ENCODE measurements around the gene SSBP4. TPM values are rescaled to one million over a fixed set of nuclear protein-coding genes. Genes with fewer than 3 reads are reported as not detected.
A peak's percentile ranks its signal among the peaks of the same experiment; 100 is the strongest.

SSBP4 gene
- total and polyA plus RNA-seq, 2 experiments from 2014 or later: 46.9 to 169 TPM

- H4K20me1 ChIP-seq (ENCODE audit: insufficient read depth): 0 out of 2 replicates have a peak, but pooled peaks cover 6% of the 10 kb centered on the region
- no peak overlapping the region for H3K4me2 ChIP-seq (ENCODE audit: unreplicated experiment)
- peaks cover 7% of the 10 kb centered on the region; the same call in 1 of the 2 replicates for H3F3A ChIP-seq (ENCODE audit: insufficient read depth)
- H2AFZ ChIP-seq: no peak overlapping the region
- no peak overlapping the region for H3K4me3 ChIP-seq
- 68 to 69% methylated on average over 27 to 28 of the region's 28 CpGs for WGBS, 2 experiments (ENCODE audit: low coverage in 1 of 2, low lambda C conversion rate in 2 of 2, missing lambda C conversion rate in 2 of 2)
- no peaks in the 10 kb centered on the region for H3K9me2 ChIP-seq (ENCODE audit: insufficient read depth)
- no peak overlapping the region for H3K27ac ChIP-seq
- DNase-seq: peak; percentile 76
- H3K79me2 ChIP-seq (ENCODE audit: insufficient read depth): peaks cover 91% of the 10 kb centered on the region
- in situ Hi-C loops (cut with MboI): loop anchor here (25.0 kb wide), 2 partner anchors 118 to 368 kb away; partner anchors contain the start of genes REX1BD and UPF1
- TF ChIP-seq EZH2phosphoT487 (IDR thresholded peaks at IDR 0.05; ENCODE audit: insufficient read depth, low read depth) (no peak), EZH2 (IDR thresholded peaks at IDR 0.05; ENCODE audit: insufficient read depth, poor library complexity, severe bottlenecking) (no peak)
- no peaks in the 10 kb centered on the region for H3K36me3 ChIP-seq (ENCODE audit: low read depth)
- H3K9ac ChIP-seq: no peak overlapping the region
- H3K27me3 ChIP-seq (replicated peaks; ENCODE audit: insufficient read depth): no peaks in the 10 kb centered on the region
- peaks cover 14% of the 10 kb centered on the region for H3K4me1 ChIP-seq (ENCODE audit: insufficient read depth)
- H3K9me3 ChIP-seq (ENCODE audit: low read depth): no peaks in the 10 kb centered on the region
Measured at GRCh38 chr19:18469069-18469846, 50.1 kb downstream of the SSBP4 start.

GRCh38 chr19:18470787-18471186 is 51.6 kb downstream of the SSBP4 start:
- Histone ChIP-seq H3F3A (ENCODE audit: insufficient read depth) (peaks cover 5% of the 10 kb centered on the region; the same call in 1 of the 2 replicates), H3K9ac (no peak overlapping the region), H2AFZ (no peak overlapping the region), H3K36me3 (ENCODE audit: low read depth) (no peaks in the 10 kb centered on the region), H3K27me3 (replicated peaks; ENCODE audit: insufficient read depth) (no peaks in the 10 kb centered on the region), H3K9me3 (ENCODE audit: low read depth) (no peaks in the 10 kb centered on the region), H3K4me2 (ENCODE audit: unreplicated experiment) (no peak overlapping the region), H3K4me1 (ENCODE audit: insufficient read depth) (peaks cover 3% of the 10 kb centered on the region; the same call in 1 of the 2 replicates), H3K27ac (no peak overlapping the region), H3K9me2 (ENCODE audit: insufficient read depth) (no peaks in the 10 kb centered on the region), H4K20me1 (ENCODE audit: insufficient read depth) (no peaks in the 10 kb centered on the region), H3K4me3 (no peak overlapping the region), H3K79me2 (ENCODE audit: insufficient read depth) (peaks cover 98% of the 10 kb centered on the region)
- 64 to 84% methylated on average over 2 of the region's 2 CpGs for WGBS, 2 experiments (ENCODE audit: low coverage in 1 of 2, low lambda C conversion rate in 2 of 2, missing lambda C conversion rate in 2 of 2)
- TF ChIP-seq EZH2 (IDR thresholded peaks at IDR 0.05; ENCODE audit: insufficient read depth, poor library complexity, severe bottlenecking) (no peak), EZH2phosphoT487 (IDR thresholded peaks at IDR 0.05; ENCODE audit: insufficient read depth, low read depth) (no peak)
- in situ Hi-C loops (cut with MboI): loop anchor here (25.0 kb wide), 2 partner anchors 117 to 367 kb away; partner anchors contain the start of genes REX1BD and UPF1
- DNase-seq: no peak

GRCh38 chr19:18473003-18473705 is 54.0 kb downstream of the SSBP4 start:
- no peaks in the 10 kb centered on the region for H3K9me3 ChIP-seq (ENCODE audit: low read depth)
- no peaks in the 10 kb centered on the region for H3K27me3 ChIP-seq (replicated peaks; ENCODE audit: insufficient read depth)
- H3K9ac ChIP-seq: no peak overlapping the region
- TF ChIP-seq EZH2 (IDR thresholded peaks at IDR 0.05; ENCODE audit: insufficient read depth, poor library complexity, severe bottlenecking) (no peak), EZH2phosphoT487 (IDR thresholded peaks at IDR 0.05; ENCODE audit: insufficient read depth, low read depth) (no peak)
- in situ Hi-C loops (cut with MboI): loop anchor here (25.0 kb wide), 2 partner anchors 114 to 364 kb away; partner anchors contain the start of genes REX1BD and UPF1
- H2AFZ ChIP-seq: no peak overlapping the region
- H3K9me2 ChIP-seq (ENCODE audit: insufficient read depth): no peaks in the 10 kb centered on the region
- DNase-seq: no peak
- WGBS, 2 experiments (ENCODE audit: low coverage in 1 of 2, low lambda C conversion rate in 2 of 2, missing lambda C conversion rate in 2 of 2): 86 to 90% methylated on average over 8 of the region's 8 CpGs
- no peaks in the 10 kb centered on the region for H3K36me3 ChIP-seq (ENCODE audit: low read depth)
- H3F3A ChIP-seq (ENCODE audit: insufficient read depth): peaks cover 5% of the 10 kb centered on the region
- H3K27ac ChIP-seq: no peak overlapping the region
- H3K79me2 ChIP-seq (ENCODE audit: insufficient read depth): peaks cover 100% of the 10 kb centered on the region
- H3K4me1 ChIP-seq (ENCODE audit: insufficient read depth): peaks cover 7% of the 10 kb centered on the region
- H3K4me2 ChIP-seq (ENCODE audit: unreplicated experiment): no peak overlapping the region
- H4K20me1 ChIP-seq (ENCODE audit: insufficient read depth): no peaks in the 10 kb centered on the region
- H3K4me3 ChIP-seq: no peak overlapping the region

GRCh38 chr19:18473706-18474087 is 54.5 kb downstream of the SSBP4 start:
- Histone ChIP-seq H3K9me3 (ENCODE audit: low read depth) (no peaks in the 10 kb centered on the region), H3K36me3 (ENCODE audit: low read depth) (no peaks in the 10 kb centered on the region), H3K4me1 (ENCODE audit: insufficient read depth) (peaks cover 12% of the 10 kb centered on the region), H3F3A (ENCODE audit: insufficient read depth) (peaks cover 5% of the 10 kb centered on the region), H3K9me2 (ENCODE audit: insufficient read depth) (no peaks in the 10 kb centered on the region), H3K27me3 (replicated peaks; ENCODE audit: insufficient read depth) (no peaks in the 10 kb centered on the region), H3K79me2 (ENCODE audit: insufficient read depth) (peaks cover 100% of the 10 kb centered on the region), H3K4me2 (ENCODE audit: unreplicated experiment) (no peak overlapping the region), H3K9ac (no peak overlapping the region), H3K4me3 (no peak overlapping the region), H2AFZ (no peak overlapping the region), H3K27ac (no peak overlapping the region), H4K20me1 (ENCODE audit: insufficient read depth) (no peaks in the 10 kb centered on the region)
- DNase-seq: no peak
- 98 to 100% methylated on average over 7 to 8 of the region's 8 CpGs for WGBS, 2 experiments (ENCODE audit: low coverage in 1 of 2, low lambda C conversion rate in 2 of 2, missing lambda C conversion rate in 2 of 2)
- in situ Hi-C loops (cut with MboI): loop anchor here (25.0 kb wide), 2 partner anchors 114 to 364 kb away; partner anchors contain the start of genes REX1BD and UPF1
- TF ChIP-seq EZH2 (IDR thresholded peaks at IDR 0.05; ENCODE audit: insufficient read depth, poor library complexity, severe bottlenecking) (no peak), EZH2phosphoT487 (IDR thresholded peaks at IDR 0.05; ENCODE audit: insufficient read depth, low read depth) (no peak)

All from GM23248 (cell line).